Measurements from ENCODE around the gene INTS6. TPM values are rescaled to one million over a fixed set of nuclear protein-coding genes. Genes with fewer than 3 reads are reported as not detected.

Gene INTS6
- total and polyA plus RNA-seq, 2 donors (not counting 1 experiment from before 2014, with no cell fraction given): 15.4 to 74.7 TPM

DNA sequence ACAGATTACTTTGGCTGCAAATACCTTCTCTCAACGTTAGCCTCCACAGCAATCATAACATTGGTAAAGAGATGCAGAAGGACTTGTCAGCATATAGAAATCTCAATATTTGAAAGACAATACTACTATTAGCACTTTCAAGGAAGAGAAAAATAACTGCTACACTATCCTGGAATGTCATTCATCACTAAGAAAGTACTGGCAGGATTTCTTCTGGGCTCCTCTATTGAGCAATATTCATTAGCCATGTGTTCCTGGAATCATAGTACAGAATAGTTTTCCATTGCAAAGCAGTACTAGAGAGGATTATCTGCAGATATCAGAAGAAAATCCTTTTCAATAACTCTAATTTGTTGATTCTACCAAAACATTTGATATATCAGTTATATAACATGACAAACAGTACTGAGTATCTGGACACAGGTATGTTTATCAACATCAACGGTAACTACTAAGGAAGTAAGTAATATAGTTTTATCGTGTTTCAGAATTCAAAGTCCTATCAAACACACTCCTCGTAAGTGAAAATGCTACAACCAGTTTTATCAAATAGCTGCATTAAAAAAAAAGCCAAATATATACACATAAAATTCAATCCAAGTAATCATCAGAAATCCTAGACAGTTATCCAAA, 27.3 kb downstream of the INTS6 start:
- Histone ChIP-seq H3K4me2 (replicated peaks; ENCODE audit: low read depth, low read length, poor library complexity, severe bottlenecking) (no peak overlapping the region), H3K27me3 (replicated peaks in 1 of 4; ENCODE audit: control extremely low read depth in 1 of 4, control insufficient read depth in 3 of 4, insufficient read depth in 4 of 4, low read length in 3 of 4) (no peaks in the 10 kb centered on the region), H3K9ac (ENCODE audit: low read length) (no peak overlapping the region), H2AFZ (ENCODE audit: insufficient read depth, low read depth, low read length, poor library complexity, severe bottlenecking) (no peak overlapping the region), H3K9me3 (ENCODE audit: control extremely low read depth in 1 of 3, control insufficient read depth in 2 of 3, insufficient read depth in 1 of 3, low read length in 2 of 3) (no peaks in the 10 kb centered on the region), H3K36me3 (replicated peaks in 1 of 2; ENCODE audit: control extremely low read depth in 1 of 2, control insufficient read depth in 1 of 2, extremely low read depth in 1 of 2, insufficient read depth in 2 of 2, low read length in 1 of 2) (peaks cover 10 to 11% of the 10 kb centered on the region in 2 experiments), H3K4me3 (ENCODE audit: control extremely low read depth in 1 of 5, extremely low read depth in 1 of 5, insufficient read depth in 1 of 5, low read depth in 2 of 5, low read length in 4 of 5) (no peak overlapping the region), H3K27ac (ENCODE audit: low read length in 2 of 2) (no peak overlapping the region), H3K4me1 (ENCODE audit: control insufficient read depth in 2 of 2, insufficient read depth in 2 of 2, low read length in 2 of 2) (peaks cover 16 to 27% of the 10 kb centered on the region in 2 donors), H3K79me2 (ENCODE audit: control insufficient read depth, insufficient read depth, low read length) (peaks cover 85% of the 10 kb centered on the region), H4K20me1 (ENCODE audit: control insufficient read depth, insufficient read depth, low read length, poor library complexity, severe bottlenecking) (peaks cover 9% of the 10 kb centered on the region)
- H3K4me1 Mint-ChIP-seq: peaks cover 57% of the 10 kb centered on the region
- no peaks in the 10 kb centered on the region for H3K9me3 Mint-ChIP-seq (ENCODE audit: insufficient read depth)
- 100% methylated on average over 1 of the region's 4 CpGs for WGBS (ENCODE audit: insufficient coverage)
- POLR2A ChIA-PET: interaction anchor here (0.7 kb wide), 1 partner anchor 373 kb away, joined by 4 read pairs; no protein-coding TSS in a partner anchor
- no peak overlapping the region for H3K27ac Mint-ChIP-seq
- intact Hi-C loops (cut with micrococcal nuclease): no loop called here
- CTCF ChIA-PET: interaction anchor here (1.0 to 1.6 kb wide), 3 partner anchors 18 to 407 kb away, joined by 3 to 4 read pairs (median 3); no protein-coding TSS in a partner anchor
- no peak overlapping the region for H3K4me3 Mint-ChIP-seq
- no peaks in the 10 kb centered on the region for H3K27me3 Mint-ChIP-seq
- ATAC-seq (ENCODE audit: low read depth) (no peak), DNase-seq (no peak)
- TF ChIP-seq EZH2 (IDR thresholded peaks at IDR 0.05; ENCODE audit: borderline replicate concordance, insufficient read depth, low read depth, low read length, poor library complexity, severe bottlenecking): no peak
- TF ChIP-seq, protein P1, sequence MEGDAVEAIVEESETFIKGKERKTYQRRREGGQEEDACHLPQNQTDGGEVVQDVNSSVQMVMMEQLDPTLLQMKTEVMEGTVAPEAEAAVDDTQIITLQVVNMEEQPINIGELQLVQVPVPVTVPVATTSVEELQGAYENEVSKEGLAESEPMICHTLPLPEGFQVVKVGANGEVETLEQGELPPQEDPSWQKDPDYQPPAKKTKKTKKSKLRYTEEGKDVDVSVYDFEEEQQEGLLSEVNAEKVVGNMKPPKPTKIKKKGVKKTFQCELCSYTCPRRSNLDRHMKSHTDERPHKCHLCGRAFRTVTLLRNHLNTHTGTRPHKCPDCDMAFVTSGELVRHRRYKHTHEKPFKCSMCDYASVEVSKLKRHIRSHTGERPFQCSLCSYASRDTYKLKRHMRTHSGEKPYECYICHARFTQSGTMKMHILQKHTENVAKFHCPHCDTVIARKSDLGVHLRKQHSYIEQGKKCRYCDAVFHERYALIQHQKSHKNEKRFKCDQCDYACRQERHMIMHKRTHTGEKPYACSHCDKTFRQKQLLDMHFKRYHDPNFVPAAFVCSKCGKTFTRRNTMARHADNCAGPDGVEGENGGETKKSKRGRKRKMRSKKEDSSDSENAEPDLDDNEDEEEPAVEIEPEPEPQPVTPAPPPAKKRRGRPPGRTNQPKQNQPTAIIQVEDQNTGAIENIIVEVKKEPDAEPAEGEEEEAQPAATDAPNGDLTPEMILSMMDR (IDR thresholded peaks at IDR 0.05): no peak

- H3K4me1 Mint-ChIP-seq: peaks cover 66% of the 10 kb centered on the region
These were observed 29.1 kb downstream of the INTS6 start for GRCh38 chr13:51423766-51424165.

More at GRCh38 chr13:51423766-51424165, 29.1 kb downstream of the INTS6 start:
- Histone ChIP-seq H3K9ac (ENCODE audit: low read length) (no peak overlapping the region), H3K79me2 (ENCODE audit: control insufficient read depth, insufficient read depth, low read length) (peaks cover 77% of the 10 kb centered on the region), H3K27ac (ENCODE audit: low read length in 2 of 2) (no peak overlapping the region), H3K4me3 (ENCODE audit: control extremely low read depth in 1 of 5, extremely low read depth in 1 of 5, insufficient read depth in 1 of 5, low read depth in 2 of 5, low read length in 4 of 5) (no peak overlapping the region), H3K36me3 (replicated peaks in 1 of 2; ENCODE audit: control extremely low read depth in 1 of 2, control insufficient read depth in 1 of 2, extremely low read depth in 1 of 2, insufficient read depth in 2 of 2, low read length in 1 of 2) (peaks cover 5 to 8% of the 10 kb centered on the region in 2 experiments), H4K20me1 (ENCODE audit: control insufficient read depth, insufficient read depth, low read length, poor library complexity, severe bottlenecking) (peaks cover 9% of the 10 kb centered on the region), H3K4me1 (ENCODE audit: control insufficient read depth in 2 of 2, insufficient read depth in 2 of 2, low read length in 2 of 2) (peaks cover 26 to 41% of the 10 kb centered on the region in 2 donors), H3K4me2 (replicated peaks; ENCODE audit: low read depth, low read length, poor library complexity, severe bottlenecking) (no peak overlapping the region), H3K9me3 (ENCODE audit: control extremely low read depth in 1 of 3, control insufficient read depth in 2 of 3, insufficient read depth in 1 of 3, low read length in 2 of 3) (no peaks in the 10 kb centered on the region), H2AFZ (ENCODE audit: insufficient read depth, low read depth, low read length, poor library complexity, severe bottlenecking) (no peak overlapping the region), H3K27me3 (replicated peaks in 1 of 4; ENCODE audit: control extremely low read depth in 1 of 4, control insufficient read depth in 3 of 4, insufficient read depth in 4 of 4, low read length in 3 of 4) (no peaks in the 10 kb centered on the region)
- ATAC-seq (ENCODE audit: low read depth) (no peak), DNase-seq (no peak)
- TF ChIP-seq, protein P1 (IDR thresholded peaks at IDR 0.05): no peak
- TF ChIP-seq EZH2 (IDR thresholded peaks at IDR 0.05; ENCODE audit: borderline replicate concordance, insufficient read depth, low read depth, low read length, poor library complexity, severe bottlenecking): no peak
- ChIA-PET CTCF (interaction anchor here (1.2 to 2.2 kb wide), 4 partner anchors 9 to 392 kb away, joined by 3 to 6 read pairs (median 4); no protein-coding TSS in a partner anchor), POLR2A (no interaction called here)
- H3K9me3 Mint-ChIP-seq (ENCODE audit: insufficient read depth): no peaks in the 10 kb centered on the region
- intact Hi-C loops (cut with micrococcal nuclease): no loop called here
- H3K27me3 Mint-ChIP-seq: no peaks in the 10 kb centered on the region
- no peak overlapping the region for H3K4me3 Mint-ChIP-seq
- H3K27ac Mint-ChIP-seq: no peak overlapping the region

Data from B cell (primary cell).